Iris pigment epithelial cell (primary cell): ENCODE results near the gene HOXB5.

ENCODE experiments used
- DNase-seq: peaks from one replicate; pipeline ENCODE4 v3.0.0-alpha.2; 2011; ENCODE audit warnings: low read depth

The HOXB5 gene

GRCh38 chr17:48546924-48547807, 46.4 kb downstream of the HOXB5 start:
- no peak for DNase-seq

GRCh38 chr17:48546137-48546923, 47.2 kb downstream of the HOXB5 start:
- no peak for DNase-seq

GRCh38 chr17:48545539-48545938, 48.0 kb downstream of the HOXB5 start:
- no peak for DNase-seq

- peak; percentile 58 for DNase-seq
Observed at GRCh38 chr17:48545022-48545375, 48.6 kb downstream of the HOXB5 start, which contains the start of gene HOXB2. Gene HOXB2 (minus strand): TSS chr17:48545109. CDS start chr17:48544911, 198 bp downstream.

GRCh38 chr17:48544349-48545021, 49.1 kb downstream of the HOXB5 start:
- DNase-seq = peak; percentile 81

GRCh38 chr17:48543854-48544348, 49.7 kb downstream of the HOXB5 start:
- peak; percentile 36 for DNase-seq

- peak; percentile 65 for DNase-seq
Observed at GRCh38 chr17:48543107-48543853, 50.3 kb downstream of the HOXB5 start.

- DNase-seq = no peak
Observed at GRCh38 chr17:48542698-48543106, 50.9 kb downstream of the HOXB5 start.

- DNase-seq = peak; percentile 26
Observed at GRCh38 chr17:48542114-48542656, 51.4 kb downstream of the HOXB5 start.

- DNase-seq = peak; percentile 63
Observed at GRCh38 chr17:48541577-48542113, 51.9 kb downstream of the HOXB5 start.
